HL-60 (cell line): ENCODE measurements around the gene GRB10.
A peak's percentile ranks its signal among the peaks of the same experiment; 100 is the strongest.

Source experiments
- DNase-seq, 2 experiments: peaks; one replicate each; pipeline ENCODE4 v3.0.0-alpha.2; 2010 to 2020; ENCODE audit warnings: low read depth in 1 of 2, low spot score in 1 of 2
- H3K27ac ChIP-seq: fragments of 250-450 bp; sonication (Bioruptor Pico); replicated peaks from 2 replicates; pipeline ENCODE4 v1.5.1; 2020; ENCODE audit warnings: mild to moderate bottlenecking, moderate library complexity
- H3K27me3 ChIP-seq: fragments of 250-450 bp; sonication (Bioruptor Pico); 2 replicates; pipeline ENCODE4 v1.5.1; 2021; ENCODE audit warnings: mild to moderate bottlenecking, moderate library complexity; ENCODE audit not compliant: insufficient read depth, poor library complexity, severe bottlenecking
- H3K4me3 ChIP-seq: replicated peaks from 2 replicates; pipeline ENCODE4 v1.5.1; 2011; ENCODE audit warnings: mild to moderate bottlenecking, control low read depth, low read length; ENCODE audit not compliant: insufficient read depth
- CTCF ChIP-seq: IDR thresholded peaks from one replicate; pipeline ENCODE4 v1.5.1; 2011; ENCODE audit warnings: low read length, control low read depth, inconsistent platforms; ENCODE audit not compliant: insufficient read depth
- GABPA ChIP-seq: IDR thresholded peaks from 2 replicates; pipeline ENCODE4 v1.6.1; 2012; ENCODE audit warnings: low read depth
- POLR2AphosphoS5 ChIP-seq: IDR thresholded peaks from 2 replicates; pipeline ENCODE4 v1.6.1; 2012; ENCODE audit warnings: low read depth
- REST ChIP-seq: IDR thresholded peaks from 2 replicates; pipeline ENCODE4 v1.6.1; 2012; ENCODE audit warnings: low read depth; ENCODE audit not compliant: insufficient replicate concordance
- SPI1 ChIP-seq: IDR thresholded peaks from 2 replicates; pipeline ENCODE4 v1.6.1; 2012; ENCODE audit warnings: low read depth, mild to moderate bottlenecking, borderline replicate concordance

Gene GRB10

GRCh38 chr7:50662041-50662694, 120.5 kb downstream of the GRB10 start:
- Histone ChIP-seq H3K27me3 (no peaks in the 10 kb centered on the region), H3K27ac (peak overlapping the region; percentile 50), H3K4me3 (no peak overlapping the region)
- DNase-seq: peak in 1 of 2 experiments; percentile 63
- TF ChIP-seq CTCF (no peak), POLR2AphosphoS5 (no peak), REST (no peak), GABPA (no peak)

- no peak overlapping the region for H3K4me3 ChIP-seq
- DNase-seq: peak in 1 of 2 experiments; percentile 84
- H3K27ac ChIP-seq: peak overlapping the region; percentile 50
- TF ChIP-seq SPI1 (peak; percentile 75; the same call in 1 of the 2 replicates), CTCF (no peak), POLR2AphosphoS5 (peak; percentile 72)
- no peaks in the 10 kb centered on the region for H3K27me3 ChIP-seq
Observed at GRCh38 chr7:50661345-50662040, 121.2 kb downstream of the GRB10 start.

GRCh38 chr7:50660830-50661175, 121.9 kb downstream of the GRB10 start:
- no peaks in the 10 kb centered on the region for H3K27me3 ChIP-seq
- TF ChIP-seq CTCF: no peak
- no peak for TF ChIP-seq GABPA
- no peak for TF ChIP-seq SPI1
- TF ChIP-seq REST: no peak
- TF ChIP-seq POLR2AphosphoS5: no peak
- no peak overlapping the region for H3K4me3 ChIP-seq
- H3K27ac ChIP-seq: peak overlapping the region; percentile 26; the same call in 1 of the 2 replicates
- no peak for DNase-seq
